HG02852 (cell line): ENCODE results near the gene WEE2.
A peak's percentile ranks its signal among the peaks of the same experiment; 100 is the strongest.
"Not testable (repeated sequence)": the region's sequence is repeated elsewhere in the genome, so short reads cannot be mapped to it uniquely, and the experiment has no call there.

Source experiments
- ATAC-seq: cut with Tn5 transposase; IDR thresholded peaks from one replicate; pipeline ENCODE4 v1.9.1; 2021; ENCODE audit warnings: mild to moderate bottlenecking, moderate library complexity; ENCODE audit not compliant: unreplicated experiment

The WEE2 gene

GRCh38 chr7:141689072-141689825 lies 18.9 kb upstream of the WEE2 start:
- ATAC-seq, result not testable (repeated sequence)

- ATAC-seq, result no peak
Measured at GRCh38 chr7:141691540-141691939, 16.6 kb upstream of the WEE2 start.

GRCh38 chr7:141691961-141692360 lies 16.2 kb upstream of the WEE2 start:
- no peak for ATAC-seq

GRCh38 chr7:141693082-141693481 lies 15.1 kb upstream of the WEE2 start:
- ATAC-seq, result no peak

- ATAC-seq, result no peak
Measured at GRCh38 chr7:141695803-141696289, 12.3 kb upstream of the WEE2 start.

GRCh38 chr7:141696348-141696747 lies 11.8 kb upstream of the WEE2 start:
- no peak for ATAC-seq

GRCh38 chr7:141697211-141697871 lies 10.8 kb upstream of the WEE2 start:
- ATAC-seq, result no peak

GRCh38 chr7:141698247-141699015 lies 9.7 kb upstream of the WEE2 start:
- ATAC-seq, result no peak

GRCh38 chr7:141699860-141700259 lies 8.3 kb upstream of the WEE2 start:
- ATAC-seq, result no peak

- ATAC-seq, result no peak
Measured at GRCh38 chr7:141700296-141700847, 7.8 kb upstream of the WEE2 start.

- peak; percentile 5 for ATAC-seq
Measured at GRCh38 chr7:141700848-141701371, 7.2 kb upstream of the WEE2 start.

- ATAC-seq, result peak; percentile 80
Measured at GRCh38 chr7:141701489-141702046, 6.6 kb upstream of the WEE2 start.

- peak; percentile 78 for ATAC-seq
Measured at GRCh38 chr7:141702047-141702567, 6.0 kb upstream of the WEE2 start, which contains the start of gene DENND11. Gene DENND11, minus strand, starts transcription at chr7:141702166. Its CDS starts 13 bp downstream, at chr7:141702153.

- ATAC-seq, result no peak
Measured at GRCh38 chr7:141702892-141703291, 5.3 kb upstream of the WEE2 start.

- no peak for ATAC-seq
Measured at GRCh38 chr7:141704112-141704511, 4.0 kb upstream of the WEE2 start.

- ATAC-seq, result no peak
Measured at GRCh38 chr7:141704741-141705140, 3.4 kb upstream of the WEE2 start.

- ATAC-seq, result no peak
Measured at GRCh38 chr7:141706239-141707064, 1.7 kb upstream of the WEE2 start.

- no peak for ATAC-seq
Measured at GRCh38 chr7:141709318-141709717, 1.2 kb downstream of the WEE2 start.

GRCh38 chr7:141709749-141710148 lies 1.6 kb downstream of the WEE2 start:
- ATAC-seq, result no peak
